ENCODE measurements around the gene SPDYE6. TPM values are rescaled to one million over a fixed set of nuclear protein-coding genes. Genes with fewer than 3 reads are reported as not detected.

Gene SPDYE6
- total and polyA plus RNA-seq, 2 donors (not counting 1 experiment from before 2014, with no cell fraction given), result not detected

- H3K27ac Mint-ChIP-seq, result peak overlapping the region; percentile 98
- Histone ChIP-seq H3K9ac (ENCODE audit: low read length) (peak overlapping the region; percentile 59), H3K27ac (ENCODE audit: low read length in 2 of 2) (peak overlapping the region; percentile 93 to 95), H3K79me2 (ENCODE audit: control insufficient read depth, insufficient read depth, low read length) (peaks cover 75% of the 10 kb centered on the region), H4K20me1 (ENCODE audit: control insufficient read depth, insufficient read depth, low read length, poor library complexity, severe bottlenecking) (peaks cover 20% of the 10 kb centered on the region), H3K4me2 (replicated peaks; ENCODE audit: low read depth, low read length, poor library complexity, severe bottlenecking) (peak overlapping the region; percentile 86), H2AFZ (ENCODE audit: insufficient read depth, low read depth, low read length, poor library complexity, severe bottlenecking) (peak overlapping the region; percentile 28), H3K4me1 (ENCODE audit: control insufficient read depth in 2 of 2, insufficient read depth in 2 of 2, low read length in 2 of 2) (peaks cover 70 to 78% of the 10 kb centered on the region in 2 donors), H3K36me3 (replicated peaks in 1 of 2; ENCODE audit: control extremely low read depth in 1 of 2, control insufficient read depth in 1 of 2, extremely low read depth in 1 of 2, insufficient read depth in 2 of 2, low read length in 1 of 2) (peaks cover 0 to 52% of the 10 kb centered on the region in 2 experiments), H3K4me3 (ENCODE audit: control extremely low read depth in 1 of 5, extremely low read depth in 1 of 5, insufficient read depth in 1 of 5, low read depth in 2 of 5, low read length in 4 of 5) (peak overlapping the region in 1 of 5 experiments; percentile 9), H3K27me3 (replicated peaks in 1 of 4; ENCODE audit: control extremely low read depth in 1 of 4, control insufficient read depth in 3 of 4, insufficient read depth in 4 of 4, low read length in 3 of 4) (no peaks in the 10 kb centered on the region), H3K9me3 (ENCODE audit: control extremely low read depth in 1 of 3, control insufficient read depth in 2 of 3, insufficient read depth in 1 of 3, low read length in 2 of 3) (peaks cover 0 to 7% (median 0%) of the 10 kb centered on the region in 3 donors)
- H3K4me1 Mint-ChIP-seq, result peaks cover 74% of the 10 kb centered on the region
- intact Hi-C loops (cut with micrococcal nuclease), result loop anchor here (10.0 kb wide), 1 partner anchor 119 kb away; no protein-coding TSS in a partner anchor
- no peaks in the 10 kb centered on the region for H3K9me3 Mint-ChIP-seq (ENCODE audit: insufficient read depth)
- 44% methylated on average over 10 of the region's 17 CpGs for WGBS (ENCODE audit: insufficient coverage)
- CTCF ChIA-PET, result interaction anchor here (0.8 to 7.4 kb wide), 5 partner anchors 10 to 86 kb away, joined by 3 to 75 read pairs (median 7); partner anchors contain the start of gene SH2B2
- TF ChIP-seq, protein P1, sequence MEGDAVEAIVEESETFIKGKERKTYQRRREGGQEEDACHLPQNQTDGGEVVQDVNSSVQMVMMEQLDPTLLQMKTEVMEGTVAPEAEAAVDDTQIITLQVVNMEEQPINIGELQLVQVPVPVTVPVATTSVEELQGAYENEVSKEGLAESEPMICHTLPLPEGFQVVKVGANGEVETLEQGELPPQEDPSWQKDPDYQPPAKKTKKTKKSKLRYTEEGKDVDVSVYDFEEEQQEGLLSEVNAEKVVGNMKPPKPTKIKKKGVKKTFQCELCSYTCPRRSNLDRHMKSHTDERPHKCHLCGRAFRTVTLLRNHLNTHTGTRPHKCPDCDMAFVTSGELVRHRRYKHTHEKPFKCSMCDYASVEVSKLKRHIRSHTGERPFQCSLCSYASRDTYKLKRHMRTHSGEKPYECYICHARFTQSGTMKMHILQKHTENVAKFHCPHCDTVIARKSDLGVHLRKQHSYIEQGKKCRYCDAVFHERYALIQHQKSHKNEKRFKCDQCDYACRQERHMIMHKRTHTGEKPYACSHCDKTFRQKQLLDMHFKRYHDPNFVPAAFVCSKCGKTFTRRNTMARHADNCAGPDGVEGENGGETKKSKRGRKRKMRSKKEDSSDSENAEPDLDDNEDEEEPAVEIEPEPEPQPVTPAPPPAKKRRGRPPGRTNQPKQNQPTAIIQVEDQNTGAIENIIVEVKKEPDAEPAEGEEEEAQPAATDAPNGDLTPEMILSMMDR (IDR thresholded peaks at IDR 0.05), result no peak
- TF ChIP-seq EZH2 (IDR thresholded peaks at IDR 0.05; ENCODE audit: borderline replicate concordance, insufficient read depth, low read depth, low read length, poor library complexity, severe bottlenecking), result no peak
- no peaks in the 10 kb centered on the region for H3K27me3 Mint-ChIP-seq
- peak; percentile 54 for DNase-seq
- peak; percentile 3 for ATAC-seq (ENCODE audit: low read depth)
- H3K4me3 Mint-ChIP-seq, result peak overlapping the region; percentile 81
- POLR2A ChIA-PET, result interaction anchor here (1.0 to 10.7 kb wide), 3 partner anchors 17 to 26 kb away, joined by 7 to 126 read pairs (median 11); partner anchors contain the start of gene SH2B2
Measured at GRCh38 chr7:102305414-102306268, 50.6 kb downstream of the SPDYE6 start.

Measured in B cell (primary cell).